ENCODE measurements around the gene PRKAR1B. TPM values are rescaled to one million over a fixed set of nuclear protein-coding genes. Genes with fewer than 3 reads are reported as not detected.

Gene PRKAR1B
- total RNA-seq, 1 experiment from 2014 or later: 51.7 TPM

DNA sequence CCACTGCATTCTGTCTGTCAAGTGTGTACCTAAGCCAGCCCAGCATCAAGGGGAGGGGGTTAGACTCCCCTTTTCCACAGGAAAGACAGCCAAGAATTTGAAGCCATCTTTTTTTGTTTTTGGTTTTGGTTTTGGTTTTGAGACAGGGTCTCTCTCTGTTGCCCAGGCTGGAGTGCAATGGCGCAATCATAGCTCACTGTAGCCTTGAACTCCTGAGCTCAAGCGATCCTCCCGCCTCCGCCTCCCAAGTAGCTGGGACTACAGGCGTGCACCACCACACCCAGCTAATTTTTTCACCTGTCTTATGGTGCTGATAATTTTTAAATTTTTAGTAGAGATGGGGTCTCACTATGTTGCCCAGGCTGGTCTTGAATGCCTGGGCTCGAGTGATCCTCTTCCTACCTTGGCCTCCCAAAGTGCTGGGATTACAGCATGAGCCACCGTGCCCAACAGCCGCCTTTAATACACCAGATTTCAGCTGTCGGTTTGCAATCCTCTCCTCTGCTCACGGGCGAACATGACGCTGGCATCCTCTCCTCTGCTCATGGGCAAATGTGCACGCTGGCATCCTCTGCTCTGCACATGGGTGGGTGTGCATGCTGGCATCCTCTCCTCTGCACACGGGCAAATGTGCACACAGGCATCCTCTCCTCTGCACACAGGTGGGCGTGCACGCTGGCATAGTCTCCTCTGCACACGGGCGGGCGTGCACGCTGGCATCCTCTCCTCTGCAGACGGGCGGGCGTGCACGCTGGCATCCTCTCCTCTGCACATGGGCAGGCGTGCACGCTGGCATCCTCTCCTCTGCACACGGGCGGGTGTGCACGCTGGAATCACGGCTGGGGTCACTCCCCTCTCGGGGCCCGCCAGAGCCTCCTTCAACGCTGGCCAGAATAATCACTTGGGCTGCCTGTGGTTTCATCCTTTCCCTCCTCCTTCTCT, 151.4 kb downstream of the PRKAR1B start:
- CTCF ChIA-PET: no interaction called here
- BruUV-seq (replicated peaks): no TSS peak

DNA sequence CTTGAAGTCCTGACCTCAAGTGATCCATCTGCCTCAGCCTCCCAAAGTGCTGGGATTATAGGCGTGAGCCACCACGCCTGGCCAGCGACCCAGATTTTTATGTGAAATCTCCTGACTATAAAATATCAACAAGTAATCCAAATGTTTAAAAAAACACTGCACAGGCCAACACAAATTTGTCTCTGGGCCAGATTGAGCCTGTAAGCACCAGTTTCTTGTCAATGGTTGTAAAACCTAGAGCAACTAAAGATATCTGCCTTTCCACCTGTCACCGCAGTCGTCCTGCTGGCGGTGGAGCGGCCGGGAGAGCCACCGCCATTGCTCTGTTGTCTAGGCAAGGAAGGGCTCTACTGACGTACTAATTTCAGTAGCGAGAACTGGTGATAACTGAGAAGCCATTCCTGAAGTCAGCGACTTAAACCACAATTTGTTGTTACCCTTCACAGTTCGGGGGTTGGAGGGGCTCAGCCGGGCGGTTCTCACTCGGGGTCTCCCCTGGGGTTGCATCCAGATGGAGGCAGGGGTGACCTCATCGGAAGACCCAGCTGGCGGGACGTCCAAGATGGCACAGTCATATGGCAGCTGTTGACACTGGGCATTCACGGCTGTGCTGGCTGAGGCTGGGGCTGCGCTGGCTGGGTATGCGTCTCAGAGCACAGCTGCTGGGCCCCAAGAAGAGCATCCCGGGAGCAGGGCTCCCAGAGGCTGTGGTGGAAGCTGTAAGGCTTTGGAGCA, 152.3 kb downstream of the PRKAR1B start:
- H3K9me3 ChIP-seq (ENCODE audit: insufficient read depth, low read depth): no peaks in the 10 kb centered on the region
- H3K36me3 ChIP-seq (ENCODE audit: low read depth): no peaks in the 10 kb centered on the region
- ChIA-PET POLR2A (ENCODE audit: unreplicated experiment) (interaction anchor here (0.6 kb wide), 2 partner anchors 48 to 1021 kb away, joined by 3 to 6 read pairs; no protein-coding TSS in a partner anchor), CTCF (no interaction called here)
- H3K79me2 ChIP-seq (ENCODE audit: low read depth): no peaks in the 10 kb centered on the region
- DNase-seq: no peak
- no peaks in the 10 kb centered on the region for H3K9me2 ChIP-seq (ENCODE audit: insufficient read depth)
- no peak overlapping the region for H3K4me3 ChIP-seq
- TF ChIP-seq, protein P1, sequence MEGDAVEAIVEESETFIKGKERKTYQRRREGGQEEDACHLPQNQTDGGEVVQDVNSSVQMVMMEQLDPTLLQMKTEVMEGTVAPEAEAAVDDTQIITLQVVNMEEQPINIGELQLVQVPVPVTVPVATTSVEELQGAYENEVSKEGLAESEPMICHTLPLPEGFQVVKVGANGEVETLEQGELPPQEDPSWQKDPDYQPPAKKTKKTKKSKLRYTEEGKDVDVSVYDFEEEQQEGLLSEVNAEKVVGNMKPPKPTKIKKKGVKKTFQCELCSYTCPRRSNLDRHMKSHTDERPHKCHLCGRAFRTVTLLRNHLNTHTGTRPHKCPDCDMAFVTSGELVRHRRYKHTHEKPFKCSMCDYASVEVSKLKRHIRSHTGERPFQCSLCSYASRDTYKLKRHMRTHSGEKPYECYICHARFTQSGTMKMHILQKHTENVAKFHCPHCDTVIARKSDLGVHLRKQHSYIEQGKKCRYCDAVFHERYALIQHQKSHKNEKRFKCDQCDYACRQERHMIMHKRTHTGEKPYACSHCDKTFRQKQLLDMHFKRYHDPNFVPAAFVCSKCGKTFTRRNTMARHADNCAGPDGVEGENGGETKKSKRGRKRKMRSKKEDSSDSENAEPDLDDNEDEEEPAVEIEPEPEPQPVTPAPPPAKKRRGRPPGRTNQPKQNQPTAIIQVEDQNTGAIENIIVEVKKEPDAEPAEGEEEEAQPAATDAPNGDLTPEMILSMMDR (conservative IDR thresholded peaks at IDR 0.05): no peak
- no peak for TF ChIP-seq EZH2 (IDR thresholded peaks at IDR 0.05; ENCODE audit: low read depth)
- H2AFZ ChIP-seq: no peak overlapping the region
- H3K4me1 ChIP-seq (replicated peaks; ENCODE audit: insufficient read depth): no peaks in the 10 kb centered on the region
- no TSS peak for BruUV-seq (replicated peaks)
- H3K4me2 ChIP-seq: no peak overlapping the region
- H3F3A ChIP-seq (ENCODE audit: insufficient read depth, low read depth): no peaks in the 10 kb centered on the region
- H3K27ac ChIP-seq: no peak overlapping the region
- H4K20me1 ChIP-seq (ENCODE audit: insufficient read depth): 0 out of 2 replicates have a peak, but pooled peaks cover 8% of the 10 kb centered on the region
- intact Hi-C loops (cut with micrococcal nuclease; ENCODE audit: unreplicated experiment): no loop called here
- no peaks in the 10 kb centered on the region for H3K27me3 ChIP-seq (ENCODE audit: insufficient read depth, low read depth)

More for the DNA sequence above, 151.4 kb downstream of the PRKAR1B start:
- TF ChIP-seq, protein P1 (conservative IDR thresholded peaks at IDR 0.05): no peak
- no peak for TF ChIP-seq EZH2 (IDR thresholded peaks at IDR 0.05; ENCODE audit: low read depth)
- H3K27me3 ChIP-seq (ENCODE audit: insufficient read depth, low read depth): no peaks in the 10 kb centered on the region
- no peaks in the 10 kb centered on the region for H3F3A ChIP-seq (ENCODE audit: insufficient read depth, low read depth)
- H2AFZ ChIP-seq: no peak overlapping the region
- H3K27ac ChIP-seq: no peak overlapping the region
- H3K36me3 ChIP-seq (ENCODE audit: low read depth): no peaks in the 10 kb centered on the region
- no peaks in the 10 kb centered on the region for H3K79me2 ChIP-seq (ENCODE audit: low read depth)
- no peak overlapping the region for H3K4me2 ChIP-seq
- intact Hi-C loops (cut with micrococcal nuclease; ENCODE audit: unreplicated experiment): no loop called here
- POLR2A ChIA-PET (ENCODE audit: unreplicated experiment): interaction anchor here (0.6 kb wide), 1 partner anchor 49 kb away, joined by 3 read pairs; no protein-coding TSS in a partner anchor
- no peaks in the 10 kb centered on the region for H3K9me2 ChIP-seq (ENCODE audit: insufficient read depth)
- DNase-seq: no peak
- H3K4me1 ChIP-seq (replicated peaks; ENCODE audit: insufficient read depth): no peaks in the 10 kb centered on the region
- no peaks in the 10 kb centered on the region for H3K9me3 ChIP-seq (ENCODE audit: insufficient read depth, low read depth)
- H4K20me1 ChIP-seq (ENCODE audit: insufficient read depth): 0 out of 2 replicates have a peak, but pooled peaks cover 8% of the 10 kb centered on the region
- H3K4me3 ChIP-seq: no peak overlapping the region

DNA sequence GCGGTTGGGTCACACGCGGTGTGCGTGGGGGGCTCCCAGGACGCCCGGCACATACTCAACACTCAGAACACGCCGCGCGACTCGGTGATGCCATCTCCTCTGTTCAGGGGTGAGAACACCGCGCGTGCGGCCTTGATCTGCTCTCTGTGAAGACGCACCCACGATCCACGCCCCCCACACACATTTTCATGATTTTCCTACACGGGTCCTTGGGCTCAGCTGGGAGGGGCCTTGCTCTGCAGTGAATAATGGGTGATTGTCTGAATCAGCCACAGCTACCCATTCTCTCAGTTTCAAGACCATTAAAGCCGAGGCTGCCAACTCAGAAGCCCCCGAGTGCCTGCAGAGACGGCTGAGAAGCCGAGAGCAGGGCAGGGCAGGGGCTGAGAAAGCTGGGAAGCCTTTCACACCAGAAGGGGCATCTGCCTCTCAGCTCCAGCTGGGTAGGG, 153.1 kb downstream of the PRKAR1B start:
- no peaks in the 10 kb centered on the region for H3K9me2 ChIP-seq (ENCODE audit: insufficient read depth)
- TF ChIP-seq, protein P1 (conservative IDR thresholded peaks at IDR 0.05): no peak
- no peak for TF ChIP-seq EZH2 (IDR thresholded peaks at IDR 0.05; ENCODE audit: low read depth)
- H3K9me3 ChIP-seq (ENCODE audit: insufficient read depth, low read depth): no peaks in the 10 kb centered on the region
- no peak overlapping the region for H3K27ac ChIP-seq
- POLR2A ChIA-PET (ENCODE audit: unreplicated experiment): interaction anchor here (0.6 kb wide), 1 partner anchor 1021 kb away, joined by 6 read pairs; no protein-coding TSS in a partner anchor
- intact Hi-C loops (cut with micrococcal nuclease; ENCODE audit: unreplicated experiment): no loop called here
- H3F3A ChIP-seq (ENCODE audit: insufficient read depth, low read depth): no peaks in the 10 kb centered on the region
- H2AFZ ChIP-seq: no peak overlapping the region
- CTCF ChIA-PET: no interaction called here
- no peaks in the 10 kb centered on the region for H3K4me1 ChIP-seq (replicated peaks; ENCODE audit: insufficient read depth)
- no TSS peak for BruUV-seq (replicated peaks)
- H3K27me3 ChIP-seq (ENCODE audit: insufficient read depth, low read depth): no peaks in the 10 kb centered on the region
- H4K20me1 ChIP-seq (ENCODE audit: insufficient read depth): 0 out of 2 replicates have a peak, but pooled peaks cover 5% of the 10 kb centered on the region
- DNase-seq: no peak
- no peaks in the 10 kb centered on the region for H3K79me2 ChIP-seq (ENCODE audit: low read depth)
- H3K36me3 ChIP-seq (ENCODE audit: low read depth): no peaks in the 10 kb centered on the region
- no peak overlapping the region for H3K4me2 ChIP-seq
- no peak overlapping the region for H3K4me3 ChIP-seq

Measured in PC-9 (cell line).